Epidermal melanocyte (primary cell): ENCODE data around the gene FSTL5.
"Not testable (repeated sequence)": the region's sequence is repeated elsewhere in the genome, so short reads cannot be mapped to it uniquely, and the experiment has no call there.

Source experiments
- DNase-seq: peaks from one replicate; pipeline ENCODE4 v3.0.0; 2011; ENCODE audit warnings: low spot score; ENCODE audit not compliant: insufficient read length

Gene FSTL5

GRCh38 chr4:162103908-162104307, 59.9 kb downstream of the FSTL5 start:
- not testable (repeated sequence) for DNase-seq

GRCh38 chr4:162102713-162103112, 61.1 kb downstream of the FSTL5 start:
- DNase-seq = no peak

- DNase-seq = no peak
Measured at GRCh38 chr4:162101337-162101736, 62.5 kb downstream of the FSTL5 start.

GRCh38 chr4:162075726-162076125, 88.1 kb downstream of the FSTL5 start:
- DNase-seq = no peak

GRCh38 chr4:162061214-162061613, 102.6 kb downstream of the FSTL5 start:
- DNase-seq = no peak

GRCh38 chr4:162059656-162060055, 104.1 kb downstream of the FSTL5 start:
- DNase-seq = no peak

GRCh38 chr4:162056990-162057389, 106.8 kb downstream of the FSTL5 start:
- DNase-seq = no peak

- no peak for DNase-seq
Measured at GRCh38 chr4:162046135-162046534, 117.7 kb downstream of the FSTL5 start.

- DNase-seq = no peak
Measured at GRCh38 chr4:162038112-162038511, 125.7 kb downstream of the FSTL5 start.

GRCh38 chr4:162017863-162018262, 145.9 kb downstream of the FSTL5 start:
- no peak for DNase-seq

- no peak for DNase-seq
Measured at GRCh38 chr4:162016991-162017390, 146.8 kb downstream of the FSTL5 start.

GRCh38 chr4:162016219-162016618, 147.6 kb downstream of the FSTL5 start:
- DNase-seq = no peak

- DNase-seq = no peak
Measured at GRCh38 chr4:162015090-162015489, 148.7 kb downstream of the FSTL5 start.

- DNase-seq = no peak
Measured at GRCh38 chr4:162011089-162011488, 152.7 kb downstream of the FSTL5 start.

GRCh38 chr4:162010362-162010761, 153.4 kb downstream of the FSTL5 start:
- DNase-seq = no peak

GRCh38 chr4:161992317-161992716, 171.5 kb downstream of the FSTL5 start:
- no peak for DNase-seq

GRCh38 chr4:161991811-161992210, 172.0 kb downstream of the FSTL5 start:
- DNase-seq = no peak

- DNase-seq = no peak
Measured at GRCh38 chr4:161990721-161991120, 173.1 kb downstream of the FSTL5 start.

GRCh38 chr4:161988946-161989345, 174.9 kb downstream of the FSTL5 start:
- DNase-seq = no peak

GRCh38 chr4:161987611-161988010, 176.2 kb downstream of the FSTL5 start:
- no peak for DNase-seq

- no peak for DNase-seq
Measured at GRCh38 chr4:161952382-161952781, 211.4 kb downstream of the FSTL5 start.

- no peak for DNase-seq
Measured at GRCh38 chr4:161949946-161950725, 213.7 kb downstream of the FSTL5 start.

GRCh38 chr4:161948026-161948770, 215.6 kb downstream of the FSTL5 start:
- DNase-seq = no peak
